Mucosa of stomach (tissue), 1 donor: ENCODE data around the gene DGKQ.
"Not testable (repeated sequence)": the region's sequence is repeated elsewhere in the genome, so short reads cannot be mapped to it uniquely, and the experiment has no call there.

Source experiments
- H3K27me3 ChIP-seq: one replicate; pipeline ENCODE4 v1.7.0; 2013; ENCODE audit warnings: mild to moderate bottlenecking, low read length; ENCODE audit not compliant: control insufficient read depth, insufficient read depth
- H3K36me3 ChIP-seq: one replicate; pipeline ENCODE4 v1.7.0; 2013; ENCODE audit warnings: low read length; ENCODE audit not compliant: control insufficient read depth, insufficient read depth
- H3K4me1 ChIP-seq: one replicate; pipeline ENCODE4 v1.7.0; 2013; ENCODE audit warnings: mild to moderate bottlenecking, low read length; ENCODE audit not compliant: control insufficient read depth, insufficient read depth
- H3K4me3 ChIP-seq: one replicate; pipeline ENCODE4 v1.7.0; 2013; ENCODE audit warnings: low read length
- H3K9ac ChIP-seq: one replicate; pipeline ENCODE4 v1.7.0; 2013; ENCODE audit warnings: mild to moderate bottlenecking, low read length, moderate library complexity
- H3K9me3 ChIP-seq: one replicate; pipeline ENCODE4 v1.7.0; 2013; ENCODE audit warnings: mild to moderate bottlenecking, low read length, moderate library complexity; ENCODE audit not compliant: control insufficient read depth
- donor health status: Pancreatic carcinoma.

DGKQ gene

DNA sequence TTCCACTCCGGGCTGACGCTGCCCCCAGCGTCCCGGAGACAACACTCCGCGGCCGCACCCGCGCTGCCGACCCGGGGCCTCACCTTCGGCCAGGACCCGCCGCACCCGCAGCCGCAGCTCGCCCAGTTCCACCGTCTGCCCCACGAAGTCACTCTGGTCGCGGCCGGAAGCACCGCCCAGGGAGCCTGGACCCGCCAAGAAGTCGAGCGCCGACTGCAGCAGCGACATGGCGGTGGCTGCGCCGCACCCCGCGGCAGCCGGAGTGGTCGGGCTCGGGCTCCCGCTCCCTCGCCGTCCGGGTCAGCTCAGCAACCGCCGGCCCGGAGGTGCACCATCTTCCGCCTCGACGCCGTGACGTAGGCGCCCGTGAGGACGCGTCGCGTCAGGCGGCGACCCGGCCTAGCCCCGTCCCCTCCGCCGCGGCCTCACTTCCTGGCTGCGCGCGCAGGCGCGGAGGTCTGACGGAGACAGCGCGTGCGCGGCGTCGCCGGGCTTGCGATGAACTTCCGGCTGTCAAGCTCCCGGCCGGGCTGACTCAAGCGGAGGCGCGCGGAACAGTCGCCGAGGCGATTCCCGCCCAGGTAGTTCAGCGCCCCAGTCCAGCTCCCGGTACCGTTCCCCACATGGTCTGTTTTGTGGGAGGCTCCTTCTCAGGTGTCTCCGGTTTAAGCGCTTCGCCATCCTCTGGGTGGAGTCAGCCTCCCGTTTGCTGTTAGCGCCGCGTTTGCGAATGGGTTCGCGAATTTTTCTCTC is 41.2 kb downstream of the DGKQ start, which contains the start of the genes GAK and TMEM175:
Gene GAK, minus strand, starts transcription at position 357 of the 753 bp plus-strand sequence. Its CDS starts 129 bp downstream, at position 228.
Gene TMEM175, plus strand, starts transcription at position 501 of the 753 bp plus-strand sequence. CDS start 15,280 bp downstream, outside the sequence.
- H3K36me3 ChIP-seq: no peaks in the 10 kb centered on the region
- peak within 1 kb of the TSS; percentile 95 for H3K9ac ChIP-seq
- peaks cover 25% of the 10 kb centered on the region for H3K4me1 ChIP-seq
- no peaks in the 10 kb centered on the region for H3K9me3 ChIP-seq
- H3K4me3 ChIP-seq: peak within 1 kb of the TSS; percentile 85
- no peaks in the 10 kb centered on the region for H3K27me3 ChIP-seq

DNA sequence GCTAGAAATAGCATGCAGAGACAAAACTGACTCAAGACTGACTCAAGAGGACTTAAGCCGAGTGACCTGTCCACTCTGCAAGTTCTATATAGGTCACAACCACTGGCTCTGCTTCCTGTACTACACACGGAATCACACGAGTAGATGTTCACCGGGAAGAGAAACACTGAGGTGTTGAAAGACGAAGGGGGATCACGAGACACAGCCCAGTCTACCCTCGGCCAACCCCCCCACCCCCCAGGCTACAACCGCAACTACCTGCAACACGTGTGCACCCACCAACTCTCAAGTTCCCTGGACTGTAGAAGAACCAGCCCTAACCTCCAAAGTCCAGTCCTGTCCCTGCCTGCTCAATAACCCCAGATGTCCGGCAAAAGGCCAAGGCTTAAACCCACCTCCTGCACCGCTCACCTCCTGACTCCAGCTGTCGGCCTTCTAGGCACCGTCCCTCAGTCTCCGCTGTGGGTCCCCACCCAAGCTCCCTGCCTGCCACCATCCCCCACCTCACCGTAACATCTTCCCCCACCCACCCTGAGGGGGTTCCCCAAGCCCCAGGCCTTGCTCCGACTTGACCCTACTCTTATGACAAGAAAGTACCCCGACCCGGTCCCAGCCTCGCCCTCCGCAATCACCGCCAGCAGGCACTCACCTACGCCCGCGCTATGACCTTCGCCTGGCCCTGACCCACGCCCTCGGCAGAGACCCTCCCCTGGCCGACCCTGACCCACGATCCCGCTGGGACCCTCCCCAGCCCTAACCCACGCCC is 42.0 kb downstream of the DGKQ start:
- Histone ChIP-seq H3K9ac (peak overlapping the region; percentile 95), H3K4me3 (peak overlapping the region; percentile 85), H3K36me3 (no peaks in the 10 kb centered on the region), H3K27me3 (no peaks in the 10 kb centered on the region), H3K4me1 (peaks cover 27% of the 10 kb centered on the region), H3K9me3 (no peaks in the 10 kb centered on the region)

DNA sequence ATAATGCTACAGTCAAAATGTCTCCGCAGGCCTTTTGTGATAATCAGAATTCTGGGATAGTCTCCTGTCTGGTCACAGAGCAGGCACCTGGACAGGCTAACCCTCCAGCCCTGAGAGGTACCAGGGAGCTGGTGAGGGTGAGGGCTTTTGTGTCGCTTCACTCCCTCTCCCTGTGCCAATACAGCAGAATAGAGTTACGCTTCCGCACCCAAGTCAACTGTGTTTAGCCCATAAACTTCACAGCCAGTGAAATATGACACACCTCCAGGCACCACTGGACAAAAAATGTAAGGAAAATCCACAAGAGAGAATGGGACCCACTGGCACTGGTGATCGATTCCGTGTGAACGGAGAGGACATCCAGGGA is 42.6 kb downstream of the DGKQ start:
- H3K4me1 ChIP-seq: peaks cover 33% of the 10 kb centered on the region
- no peaks in the 10 kb centered on the region for H3K27me3 ChIP-seq
- peak overlapping the region; percentile 85 for H3K4me3 ChIP-seq
- H3K36me3 ChIP-seq: no peaks in the 10 kb centered on the region
- H3K9me3 ChIP-seq: no peaks in the 10 kb centered on the region
- H3K9ac ChIP-seq: peak overlapping the region; percentile 95

DNA sequence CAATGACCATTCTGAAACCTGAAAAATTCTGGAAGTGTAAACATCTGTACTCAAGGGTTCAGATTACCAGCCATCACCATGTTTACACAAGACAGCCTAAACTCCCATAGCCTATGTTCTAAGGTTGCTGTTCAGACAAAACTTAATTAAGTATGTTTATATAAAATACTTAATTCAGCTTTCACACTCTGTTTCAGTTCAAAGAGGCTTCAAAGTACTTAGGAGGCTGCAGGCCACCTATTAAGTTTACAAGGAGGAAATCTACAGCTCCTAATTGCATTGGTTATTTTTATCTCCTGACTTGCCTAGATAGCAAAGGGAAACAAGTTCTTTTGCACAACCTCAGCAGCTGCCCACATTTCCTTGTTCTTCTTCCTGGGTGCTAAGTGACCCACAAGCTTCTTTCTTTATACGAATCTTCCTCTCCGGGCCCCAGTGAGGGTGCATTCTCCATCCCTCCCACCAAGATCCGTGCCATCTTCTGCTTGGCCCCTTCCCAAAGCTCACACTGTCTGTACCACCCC is 43.3 kb downstream of the DGKQ start:
- Histone ChIP-seq H3K9ac (peak overlapping the region; percentile 95), H3K36me3 (no peaks in the 10 kb centered on the region), H3K9me3 (no peaks in the 10 kb centered on the region), H3K4me1 (peaks cover 33% of the 10 kb centered on the region), H3K27me3 (no peaks in the 10 kb centered on the region), H3K4me3 (peak overlapping the region; percentile 85)

DNA sequence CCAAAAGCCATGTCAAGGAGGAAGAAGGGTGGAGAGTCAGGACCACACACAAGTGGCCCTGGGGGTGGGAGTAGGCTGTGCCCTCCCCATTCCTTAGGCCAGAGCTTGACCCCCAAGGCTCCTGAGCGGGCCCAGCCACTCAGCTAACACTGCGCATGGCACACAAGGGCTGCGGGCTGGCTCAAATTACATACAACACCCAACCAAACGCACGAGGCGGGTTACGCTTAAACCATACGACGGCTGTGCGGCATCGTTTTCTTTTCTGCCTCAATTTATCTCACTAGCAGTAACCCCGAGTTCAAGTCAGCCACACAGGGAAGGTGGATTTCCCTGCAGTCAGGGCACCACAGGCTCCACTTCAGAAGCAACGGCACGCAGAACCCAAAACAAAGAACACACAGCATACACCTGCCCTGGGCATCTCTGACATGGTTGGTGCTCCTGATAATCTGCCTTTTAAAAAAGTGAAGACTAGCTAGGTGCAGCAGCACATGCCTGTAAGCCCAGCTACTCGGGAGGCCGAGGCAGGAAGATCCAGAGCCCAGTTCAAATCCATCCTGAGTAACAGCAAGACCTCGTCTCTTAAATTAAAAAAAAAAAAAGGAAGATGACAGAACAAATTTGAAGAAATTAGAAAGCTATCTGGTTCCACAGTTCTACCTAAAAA is 44.1 kb downstream of the DGKQ start:
- H3K36me3 ChIP-seq: no peaks in the 10 kb centered on the region
- no peak overlapping the region for H3K4me3 ChIP-seq
- no peak overlapping the region for H3K9ac ChIP-seq
- no peaks in the 10 kb centered on the region for H3K9me3 ChIP-seq
- H3K27me3 ChIP-seq: no peaks in the 10 kb centered on the region
- H3K4me1 ChIP-seq: peaks cover 38% of the 10 kb centered on the region

DNA sequence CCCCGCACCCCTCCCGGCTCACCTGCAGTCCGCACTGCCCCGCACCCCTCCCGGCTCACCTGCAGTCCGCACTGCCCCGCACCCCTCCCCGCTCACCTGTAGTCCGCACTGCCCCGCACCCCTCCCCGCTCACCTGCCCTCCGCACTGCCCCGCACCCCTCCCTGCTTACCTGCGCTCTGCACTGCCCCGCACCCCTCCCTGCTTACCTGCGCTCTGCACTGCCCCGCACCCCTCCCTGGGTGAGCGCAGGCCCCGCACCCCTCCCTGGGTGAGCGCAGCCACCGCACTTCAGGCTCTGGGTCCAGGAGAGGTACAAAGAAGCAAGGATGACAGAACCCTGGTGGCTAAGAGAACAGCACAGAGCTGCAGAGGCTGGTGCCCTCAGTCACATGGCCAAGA is 45.8 kb downstream of the DGKQ start:
- H3K36me3 ChIP-seq, H3K4me3 ChIP-seq, H3K27me3 ChIP-seq, H3K9me3 ChIP-seq, H3K9ac ChIP-seq: not testable (repeated sequence)
- H3K4me1 ChIP-seq: peaks cover 38% of the 10 kb centered on the region

DNA sequence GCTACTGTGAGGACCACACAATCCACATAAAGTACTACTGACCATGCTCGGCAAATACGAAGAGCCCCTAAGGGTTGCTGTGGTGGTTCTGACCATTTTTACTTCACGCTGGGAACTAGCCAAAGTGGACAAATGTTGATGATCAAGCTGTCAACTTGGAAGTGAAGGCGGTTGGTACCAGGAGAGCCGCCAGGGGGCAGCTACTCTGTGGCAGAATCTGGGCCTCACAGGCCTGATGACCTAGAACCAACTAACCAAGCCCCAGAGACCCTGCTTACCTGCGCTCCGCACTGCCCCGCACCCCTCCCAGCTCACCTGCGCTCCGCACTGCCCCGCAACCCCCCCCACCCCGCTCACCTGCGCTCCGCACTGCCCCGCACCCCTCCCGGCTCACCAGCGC is 46.8 kb downstream of the DGKQ start:
- no peaks in the 10 kb centered on the region for H3K36me3 ChIP-seq
- H3K4me1 ChIP-seq: peaks cover 38% of the 10 kb centered on the region
- H3K27me3 ChIP-seq: no peaks in the 10 kb centered on the region
- no peak overlapping the region for H3K9ac ChIP-seq
- H3K4me3 ChIP-seq: no peak overlapping the region
- no peaks in the 10 kb centered on the region for H3K9me3 ChIP-seq

DNA sequence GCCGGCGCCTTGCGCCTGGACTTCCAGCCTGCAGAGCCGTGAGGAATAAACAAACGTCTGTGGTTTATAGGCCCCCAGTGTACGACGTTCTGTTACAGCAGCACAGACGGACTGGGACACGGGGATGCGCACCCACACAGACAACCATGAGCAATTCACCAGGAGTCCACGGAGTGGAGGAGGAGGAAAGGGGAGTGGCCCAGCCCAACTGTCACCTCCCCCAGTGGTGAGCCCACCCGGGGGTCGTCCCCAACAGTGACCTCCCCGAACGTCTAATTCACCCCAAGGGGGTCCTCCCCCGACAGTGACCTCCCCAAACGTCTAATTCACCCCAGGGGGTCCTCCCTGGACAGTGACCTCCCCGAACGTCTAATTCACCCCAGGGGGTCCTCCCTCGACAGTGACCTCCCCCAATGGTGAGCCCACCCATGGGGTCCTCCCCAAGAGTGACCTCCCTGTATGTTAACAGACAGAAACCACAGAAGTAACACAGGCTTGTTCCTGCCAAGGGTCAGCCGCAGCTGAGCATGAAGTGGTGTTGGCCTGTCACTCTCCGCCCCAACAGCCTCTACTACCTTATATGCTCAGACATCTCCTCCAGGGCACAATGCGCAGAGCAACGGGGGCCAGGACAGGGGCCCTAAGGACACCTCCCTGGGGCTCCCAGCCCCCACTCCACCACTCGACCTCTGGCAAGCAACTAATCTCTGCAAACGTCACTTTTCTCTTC is 47.4 kb downstream of the DGKQ start:
- H3K4me3 ChIP-seq: no peak overlapping the region
- H3K9me3 ChIP-seq: no peaks in the 10 kb centered on the region
- H3K4me1 ChIP-seq: peaks cover 34% of the 10 kb centered on the region
- H3K9ac ChIP-seq: no peak overlapping the region
- H3K36me3 ChIP-seq: no peaks in the 10 kb centered on the region
- no peaks in the 10 kb centered on the region for H3K27me3 ChIP-seq

DNA sequence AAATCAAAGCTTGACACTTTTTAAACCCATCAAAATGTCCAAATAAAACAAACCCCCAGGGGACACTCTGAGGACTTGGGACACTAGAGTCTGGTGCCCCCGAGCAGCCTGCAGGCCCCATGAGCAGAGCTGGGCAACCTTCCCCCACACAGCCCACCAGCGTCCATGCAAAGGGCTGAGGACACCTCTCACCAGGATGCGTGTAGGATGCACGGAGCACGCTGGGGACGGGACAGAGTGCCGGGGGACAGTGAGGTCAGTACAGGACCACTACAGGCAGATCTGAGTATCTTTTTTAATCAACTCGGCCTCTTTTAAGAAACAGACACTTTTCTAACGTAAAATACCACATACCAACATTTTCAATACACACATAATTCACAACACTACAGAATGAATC is 48.2 kb downstream of the DGKQ start:
- Histone ChIP-seq H3K4me1 (peaks cover 27% of the 10 kb centered on the region), H3K27me3 (no peaks in the 10 kb centered on the region), H3K9me3 (no peaks in the 10 kb centered on the region), H3K4me3 (no peak overlapping the region), H3K36me3 (no peaks in the 10 kb centered on the region), H3K9ac (no peak overlapping the region)

DNA sequence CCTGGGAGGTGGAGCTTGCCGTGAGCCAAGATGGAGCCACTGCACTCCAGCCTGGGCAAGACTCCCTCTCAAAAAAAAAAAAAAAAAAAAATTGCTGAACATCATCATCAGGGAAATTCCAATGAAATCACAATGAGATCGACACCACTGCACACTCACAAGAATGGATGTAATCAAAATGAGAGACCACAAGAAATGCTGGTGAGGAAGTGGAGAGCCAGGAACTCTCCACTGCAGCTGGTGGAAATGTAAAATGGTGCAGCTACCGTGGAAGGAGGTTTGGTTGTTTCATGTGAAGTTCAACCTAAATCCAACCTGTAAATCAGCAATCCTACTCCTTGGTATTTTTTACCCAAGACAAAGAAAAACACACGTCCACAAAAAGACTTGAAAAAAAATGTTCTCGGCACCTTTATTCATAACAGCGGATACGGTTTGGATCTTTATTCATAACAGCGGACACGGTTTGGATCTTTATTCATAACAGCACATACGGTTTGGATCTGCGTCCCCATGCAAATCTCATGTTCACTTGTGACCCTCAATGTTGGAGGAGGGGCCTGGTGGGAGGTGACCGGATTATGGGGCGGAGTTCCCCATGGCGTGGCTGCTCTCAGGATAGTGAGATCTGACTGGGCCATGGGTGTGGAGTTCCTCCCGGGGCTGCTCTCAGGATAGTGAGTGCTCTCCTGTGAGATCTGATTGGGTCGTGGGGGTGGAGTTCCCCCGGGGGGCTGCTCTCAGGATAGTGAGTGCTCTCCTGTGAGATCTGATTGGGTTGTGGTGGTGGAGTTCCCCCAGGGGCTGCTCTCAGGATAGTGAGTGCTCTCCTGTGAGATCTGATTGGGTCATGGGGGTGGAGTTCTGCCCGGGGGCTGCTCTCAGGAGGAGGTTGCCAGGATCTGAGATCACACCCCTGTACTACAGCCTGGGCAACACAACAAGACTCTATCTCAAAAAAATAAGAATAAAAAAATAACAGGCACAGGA is 49.0 kb downstream of the DGKQ start:
- Histone ChIP-seq H3K27me3 (no peaks in the 10 kb centered on the region), H3K9ac (no peak overlapping the region), H3K4me1 (peaks cover 20% of the 10 kb centered on the region), H3K9me3 (no peaks in the 10 kb centered on the region), H3K4me3 (no peak overlapping the region), H3K36me3 (no peaks in the 10 kb centered on the region)
